Cardiac muscle cell (in vitro differentiated cells and primary cell): ENCODE measurements around the gene ITPR2. TPM values are rescaled to one million over a fixed set of nuclear protein-coding genes. Genes with fewer than 3 reads are reported as not detected.

Source experiments
- DNase-seq, 2 donors: peaks; one replicate each; pipeline versions ENCODE4 v3.0.0 to v3.0.0-alpha.2; 2010 to 2017; ENCODE audit warnings: low read depth in 1 of 2, low spot score in 1 of 2
- H3K27ac ChIP-seq: fragments of 200-600 bp; sonication (generic); 2 replicates; pipeline ENCODE4 v1.5.1; 2016
- H3K27me3 ChIP-seq: fragments of 200-600 bp; sonication (generic); 2 replicates; pipeline ENCODE4 v1.6.0; 2016; ENCODE audit warnings: control low read depth
- H3K36me3 ChIP-seq: fragments of 200-600 bp; sonication (generic); 2 replicates; pipeline ENCODE4 v1.5.1; 2016; ENCODE audit warnings: control low read depth
- H3K4me1 ChIP-seq: fragments of 200-600 bp; sonication (generic); 2 replicates; pipeline ENCODE4 v1.8.1; 2017; ENCODE audit warnings: low read depth, mild to moderate bottlenecking, mixed run types
- H3K4me3 ChIP-seq: fragments of 200-600 bp; sonication (generic); 2 replicates; pipeline ENCODE4 v1.5.1; 2016; ENCODE audit warnings: mild to moderate bottlenecking
- H3K9me3 ChIP-seq: fragments of 200-600 bp; sonication (generic); 2 replicates; pipeline ENCODE4 v1.5.1; 2017; ENCODE audit warnings: low read depth, mild to moderate bottlenecking, control low read depth
- polyA plus RNA-seq: library from polyadenylated mRNA; unstranded; fragments of >200 nt; fragmentation: Nextera tagmentation; extraction: Ambion mirVana; gene quantifications from 2 replicates; pipeline ENCODE4 v1.2.1, GENCODE V29; 2016
- total RNA-seq: library from RNA; depleted of rRNA; stranded (reverse); fragments of >200 nt; gene quantifications from 2 replicates; pipeline ENCODE4 v1.2.3, GENCODE V29; 2016
- TF ChIP-seq, protein P1 (sequence below): IDR thresholded peaks from 2 replicates; pipeline ENCODE4 v1.5.1; 2012; ENCODE audit warnings: low read depth, mild to moderate bottlenecking, low read length

ITPR2 gene
- total and polyA plus RNA-seq, 2 experiments from 2014 or later = 4.8 to 5.1 TPM

DNA sequence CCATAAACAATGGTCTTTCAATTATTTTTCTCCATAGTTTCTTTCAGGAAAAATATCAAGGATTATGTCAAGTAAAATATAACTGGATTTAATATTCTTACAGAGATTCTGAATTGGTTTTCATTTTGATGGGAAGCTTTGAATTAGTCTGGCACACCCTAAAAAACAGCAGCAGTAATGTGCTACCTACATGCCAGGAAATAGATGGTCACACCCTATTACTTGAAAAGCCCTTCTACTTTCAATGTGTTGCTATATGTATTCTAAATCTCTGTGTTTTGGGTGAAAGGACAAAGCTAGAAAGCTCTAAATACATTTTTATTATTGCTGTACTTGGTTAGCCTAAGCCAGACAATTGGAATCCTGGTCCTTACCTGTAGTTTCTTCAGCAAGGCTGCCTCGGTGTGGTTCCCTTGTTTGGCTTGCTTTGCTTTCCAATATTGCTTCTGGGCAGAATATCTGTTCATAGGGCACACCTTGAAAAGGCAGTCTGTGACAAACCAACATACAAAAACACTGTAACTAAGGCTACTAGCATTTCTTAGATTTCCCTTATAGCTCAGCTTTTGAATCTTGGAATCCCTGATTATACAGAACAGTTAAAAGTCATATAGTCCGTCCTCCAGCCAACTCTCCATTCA lies 107.6 kb downstream of the ITPR2 start:
- Histone ChIP-seq H3K36me3 (no peaks in the 10 kb centered on the region), H3K27ac (no peak overlapping the region), H3K4me3 (no peak overlapping the region), H3K9me3 (no peaks in the 10 kb centered on the region), H3K4me1 (peaks cover 13% of the 10 kb centered on the region), H3K27me3 (no peaks in the 10 kb centered on the region)
- TF ChIP-seq, protein P1, sequence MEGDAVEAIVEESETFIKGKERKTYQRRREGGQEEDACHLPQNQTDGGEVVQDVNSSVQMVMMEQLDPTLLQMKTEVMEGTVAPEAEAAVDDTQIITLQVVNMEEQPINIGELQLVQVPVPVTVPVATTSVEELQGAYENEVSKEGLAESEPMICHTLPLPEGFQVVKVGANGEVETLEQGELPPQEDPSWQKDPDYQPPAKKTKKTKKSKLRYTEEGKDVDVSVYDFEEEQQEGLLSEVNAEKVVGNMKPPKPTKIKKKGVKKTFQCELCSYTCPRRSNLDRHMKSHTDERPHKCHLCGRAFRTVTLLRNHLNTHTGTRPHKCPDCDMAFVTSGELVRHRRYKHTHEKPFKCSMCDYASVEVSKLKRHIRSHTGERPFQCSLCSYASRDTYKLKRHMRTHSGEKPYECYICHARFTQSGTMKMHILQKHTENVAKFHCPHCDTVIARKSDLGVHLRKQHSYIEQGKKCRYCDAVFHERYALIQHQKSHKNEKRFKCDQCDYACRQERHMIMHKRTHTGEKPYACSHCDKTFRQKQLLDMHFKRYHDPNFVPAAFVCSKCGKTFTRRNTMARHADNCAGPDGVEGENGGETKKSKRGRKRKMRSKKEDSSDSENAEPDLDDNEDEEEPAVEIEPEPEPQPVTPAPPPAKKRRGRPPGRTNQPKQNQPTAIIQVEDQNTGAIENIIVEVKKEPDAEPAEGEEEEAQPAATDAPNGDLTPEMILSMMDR = no peak
- DNase-seq = no peak

GRCh38 chr12:26724309-26724702 lies 108.7 kb downstream of the ITPR2 start:
- Histone ChIP-seq H3K27ac (no peak overlapping the region), H3K36me3 (no peaks in the 10 kb centered on the region), H3K27me3 (no peaks in the 10 kb centered on the region), H3K4me1 (peaks cover 13% of the 10 kb centered on the region), H3K9me3 (no peaks in the 10 kb centered on the region), H3K4me3 (no peak overlapping the region)
- no peak for DNase-seq
- TF ChIP-seq, protein P1 = no peak

DNA sequence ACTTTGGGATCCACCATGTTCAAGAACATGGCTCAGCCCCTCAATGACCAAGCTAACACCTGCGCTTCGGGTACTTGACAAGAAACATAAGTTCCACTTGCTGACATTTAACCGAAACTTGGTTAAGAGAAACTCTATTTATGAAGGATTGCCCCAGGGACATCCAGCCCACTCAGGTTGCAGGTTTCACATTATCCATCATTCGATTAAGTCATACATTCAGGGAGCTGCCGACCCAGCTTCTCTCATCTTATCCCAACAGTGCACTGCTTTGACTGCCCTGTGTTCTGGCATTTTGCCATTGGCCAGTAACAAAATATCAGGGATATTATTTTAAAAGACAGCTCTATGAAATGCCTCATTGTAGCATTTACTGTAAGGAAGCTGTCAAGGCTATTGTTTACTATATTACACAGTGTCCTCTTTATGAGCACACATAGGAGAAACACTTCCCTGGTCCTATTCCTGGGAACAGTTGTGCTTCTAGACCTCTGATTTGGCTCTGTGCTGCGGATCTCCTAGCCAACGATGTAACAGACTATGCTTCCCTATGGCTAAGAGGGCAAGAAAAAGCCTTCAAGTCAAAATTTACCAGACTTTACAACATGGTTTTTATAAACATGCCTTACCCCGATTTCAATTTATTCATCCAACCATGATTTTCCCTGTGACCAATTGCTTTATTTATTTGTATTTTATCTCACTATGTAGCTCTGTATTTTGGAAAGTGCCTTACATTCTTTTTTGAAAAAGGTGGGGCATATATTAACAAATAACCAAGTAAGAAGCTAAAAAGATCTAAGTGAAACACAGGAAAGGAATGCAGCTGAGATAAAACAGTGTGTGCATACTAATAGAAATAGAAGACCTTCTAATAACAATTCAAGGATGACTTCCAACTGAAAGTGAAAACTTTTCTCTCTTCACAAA lies 109.3 kb downstream of the ITPR2 start:
- Histone ChIP-seq H3K27me3 (no peaks in the 10 kb centered on the region), H3K36me3 (no peaks in the 10 kb centered on the region), H3K27ac (no peak overlapping the region), H3K4me1 (peaks cover 13% of the 10 kb centered on the region), H3K9me3 (no peaks in the 10 kb centered on the region), H3K4me3 (no peak overlapping the region)
- TF ChIP-seq, protein P1 = no peak
- DNase-seq = peak in 1 of 2 donors; percentile 76

DNA sequence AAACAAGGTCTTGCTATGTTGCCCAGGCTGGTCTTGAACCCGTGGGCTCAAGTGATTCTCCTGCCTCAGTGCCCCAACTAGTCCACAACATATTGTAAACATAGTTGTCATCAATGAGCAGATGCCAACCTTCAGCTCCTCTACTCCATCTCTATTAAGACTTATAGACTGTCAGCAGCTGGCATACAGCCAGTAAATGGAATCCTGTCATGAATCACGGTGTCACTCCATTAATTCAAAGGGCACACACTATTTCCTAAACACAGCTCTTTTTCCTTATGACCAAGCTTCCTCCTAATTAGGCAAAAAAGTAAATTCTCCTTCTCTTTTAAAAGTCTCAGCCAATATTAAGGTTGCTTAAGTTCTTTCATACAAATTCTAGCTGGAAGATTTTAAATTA lies 111.2 kb downstream of the ITPR2 start:
- H3K4me3 ChIP-seq = no peak overlapping the region
- TF ChIP-seq, protein P1 = no peak
- H3K27me3 ChIP-seq = no peaks in the 10 kb centered on the region
- peaks cover 6% of the 10 kb centered on the region for H3K4me1 ChIP-seq
- H3K27ac ChIP-seq = no peak overlapping the region
- no peaks in the 10 kb centered on the region for H3K36me3 ChIP-seq
- H3K9me3 ChIP-seq = no peaks in the 10 kb centered on the region
- no peak for DNase-seq

- H3K4me1 ChIP-seq = peaks cover 3% of the 10 kb centered on the region
- no peaks in the 10 kb centered on the region for H3K9me3 ChIP-seq
- no peaks in the 10 kb centered on the region for H3K27me3 ChIP-seq
- H3K4me3 ChIP-seq = no peak overlapping the region
- no peak overlapping the region for H3K27ac ChIP-seq
- TF ChIP-seq, protein P1 = peak; percentile 21
- DNase-seq = no peak
- no peaks in the 10 kb centered on the region for H3K36me3 ChIP-seq
These were observed 113.1 kb downstream of the ITPR2 start for GRCh38 chr12:26719852-26720251.
